Suprapubic skin (tissue), 4 donors: Measurements from ENCODE around the gene SST. TPM values are rescaled to one million over a fixed set of nuclear protein-coding genes. Genes with fewer than 3 reads are reported as not detected.

Experiments
- DNase-seq, 2 donors: peaks; one replicate each; pipeline ENCODE4 v3.0.0-alpha.2; 2019; ENCODE audit warnings: low spot score in 2 of 2
- H3K27ac ChIP-seq: fragments of 200-600 bp; sonication (generic); one replicate; pipeline ENCODE4 v1.5.1; 2019
- H3K27me3 ChIP-seq: fragments of 200-600 bp; sonication (generic); one replicate; pipeline ENCODE4 v1.5.1; 2019
- H3K36me3 ChIP-seq: fragments of 200-600 bp; sonication (generic); one replicate; pipeline ENCODE4 v1.5.1; 2019
- H3K4me1 ChIP-seq: fragments of 200-600 bp; sonication (generic); one replicate; pipeline ENCODE4 v1.5.1; 2019
- H3K4me3 ChIP-seq: fragments of 200-600 bp; sonication (generic); one replicate; pipeline ENCODE4 v1.5.1; 2019; ENCODE audit warnings: mild to moderate bottlenecking
- H3K9me3 ChIP-seq: fragments of 200-600 bp; sonication (generic); one replicate; pipeline ENCODE4 v1.5.1; 2019
- CTCF ChIP-seq, 2 donors: fragments of 200-600 bp in 1 of 2; fragments of 450-650 bp in 1 of 2; sonication (generic) in 1 of 2; IDR thresholded peaks; one replicate each; pipeline ENCODE4 v1.5.1; 2016 to 2019; ENCODE audit warnings: antibody characterized with exemption in 2 of 2, mild to moderate bottlenecking in 1 of 2, moderate library complexity in 1 of 2
- EP300 ChIP-seq: sonication (generic); formaldehyde crosslinking; IDR thresholded peaks from one replicate; pipeline ENCODE4 v1.6.1; 2017; ENCODE audit warnings: antibody characterized with exemption
- POLR2A ChIP-seq, 2 donors: fragments of 450-650 bp; IDR thresholded peaks; one replicate each; pipeline ENCODE4 v1.6.1; 2017; ENCODE audit warnings: antibody characterized with exemption in 2 of 2, mild to moderate bottlenecking in 2 of 2, moderate library complexity in 2 of 2
- POLR2AphosphoS5 ChIP-seq, 3 donors: sonication (generic); formaldehyde crosslinking; IDR thresholded peaks; one replicate each; pipeline ENCODE4 v1.6.1; 2017; ENCODE audit warnings: antibody characterized with exemption in 3 of 3
- WGBS: methylation state at CpG from one replicate; pipeline ENCODE4 v1.1.5; 2018; 5-methylcytosine and 5-hydroxymethylcytosine counted together
- total RNA-seq, 4 donors: library from RNA; depleted of rRNA; stranded (reverse); fragments of >200 nt; gene quantifications; one replicate each; pipeline ENCODE4 v1.1.0, GENCODE V29; 2016

Gene SST
- total RNA-seq, 4 donors from 2014 or later, result 4.8 TPM; not detected in 3

GRCh38 chr3:187677604-187678003 is 7.4 kb upstream of the SST start:
- no peak for DNase-seq
- H3K27me3 ChIP-seq, result peaks cover 23% of the 10 kb centered on the region
- 50% methylated on average over 1 of the region's 1 CpG for WGBS
- no peak overlapping the region for H3K27ac ChIP-seq
- H3K4me3 ChIP-seq, result no peak overlapping the region
- no peak for TF ChIP-seq POLR2A (IDR thresholded peaks at IDR 0.05)
- TF ChIP-seq EP300, result no peak
- TF ChIP-seq CTCF (IDR thresholded peaks at IDR 0.05), result no peak
- TF ChIP-seq POLR2AphosphoS5 (IDR thresholded peaks at IDR 0.05), result no peak
- H3K4me1 ChIP-seq, result no peaks in the 10 kb centered on the region
- no peaks in the 10 kb centered on the region for H3K36me3 ChIP-seq
- no peaks in the 10 kb centered on the region for H3K9me3 ChIP-seq

- Histone ChIP-seq H3K4me3 (no peak overlapping the region), H3K4me1 (no peaks in the 10 kb centered on the region), H3K9me3 (no peaks in the 10 kb centered on the region), H3K36me3 (no peaks in the 10 kb centered on the region), H3K27me3 (peaks cover 58% of the 10 kb centered on the region), H3K27ac (no peak overlapping the region)
- no peak for DNase-seq
- no peak for TF ChIP-seq EP300
- TF ChIP-seq CTCF (IDR thresholded peaks at IDR 0.05), result no peak
- no peak for TF ChIP-seq POLR2A (IDR thresholded peaks at IDR 0.05)
- no peak for TF ChIP-seq POLR2AphosphoS5 (IDR thresholded peaks at IDR 0.05)
- 67% methylated on average over 3 of the region's 3 CpGs for WGBS
These were observed 2.8 kb upstream of the SST start for GRCh38 chr3:187673012-187673411.

- Histone ChIP-seq H3K4me3 (no peak overlapping the region), H3K27ac (no peak overlapping the region), H3K27me3 (peaks cover 45% of the 10 kb centered on the region), H3K4me1 (no peaks in the 10 kb centered on the region), H3K36me3 (no peaks in the 10 kb centered on the region), H3K9me3 (no peaks in the 10 kb centered on the region)
- TF ChIP-seq CTCF (IDR thresholded peaks at IDR 0.05) (no peak), EP300 (no peak), POLR2AphosphoS5 (IDR thresholded peaks at IDR 0.05) (no peak)
- DNase-seq, result no peak
These were observed 2.7 kb downstream of the SST start for GRCh38 chr3:187667526-187667925.

- 54% methylated on average over 3 of the region's 3 CpGs for WGBS
- DNase-seq, result no peak
- Histone ChIP-seq H3K9me3 (no peaks in the 10 kb centered on the region), H3K4me1 (no peaks in the 10 kb centered on the region), H3K27me3 (peaks cover 30% of the 10 kb centered on the region), H3K4me3 (no peak overlapping the region), H3K27ac (no peak overlapping the region), H3K36me3 (no peaks in the 10 kb centered on the region)
- no peak for TF ChIP-seq EP300
- TF ChIP-seq POLR2A (IDR thresholded peaks at IDR 0.05), result no peak
- TF ChIP-seq CTCF (IDR thresholded peaks at IDR 0.05), result no peak
- no peak for TF ChIP-seq POLR2AphosphoS5 (IDR thresholded peaks at IDR 0.05)
These were observed 4.3 kb downstream of the SST start for GRCh38 chr3:187665764-187666402.

DNA sequence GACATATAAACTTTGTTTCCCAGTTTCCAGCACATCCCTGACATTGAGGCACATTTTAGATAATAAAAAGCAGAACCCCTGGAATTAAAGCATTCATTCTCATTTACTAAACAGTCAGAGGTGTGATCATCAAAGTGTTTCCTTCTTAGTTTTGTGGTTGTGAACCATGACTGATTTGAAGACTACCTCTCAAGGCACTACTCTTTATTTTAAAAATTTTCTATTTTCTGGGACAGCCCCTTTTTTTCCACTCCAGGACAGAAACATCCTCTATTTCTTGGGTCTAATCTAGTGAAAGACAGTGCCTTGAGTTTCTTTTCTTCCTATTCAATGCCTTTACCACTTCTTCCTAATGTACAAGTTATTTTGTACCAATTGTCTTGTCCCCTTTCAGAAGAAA is 5.2 kb downstream of the SST start:
- peaks cover 22% of the 10 kb centered on the region for H3K27me3 ChIP-seq
- no peak for DNase-seq
- H3K36me3 ChIP-seq, result no peaks in the 10 kb centered on the region
- no peak overlapping the region for H3K27ac ChIP-seq
- H3K9me3 ChIP-seq, result no peaks in the 10 kb centered on the region
- no peak overlapping the region for H3K4me3 ChIP-seq
- TF ChIP-seq POLR2A (IDR thresholded peaks at IDR 0.05) (no peak), CTCF (IDR thresholded peaks at IDR 0.05) (no peak), POLR2AphosphoS5 (IDR thresholded peaks at IDR 0.05) (no peak), EP300 (no peak)
- H3K4me1 ChIP-seq, result no peaks in the 10 kb centered on the region
